GM21786 (cell line): Measurements from ENCODE around the gene EZR.

Source experiments
- ATAC-seq: cut with Tn5 transposase; IDR thresholded peaks from one replicate; pipeline ENCODE4 v1.9.1; 2021; ENCODE audit not compliant: unreplicated experiment

Gene EZR

DNA sequence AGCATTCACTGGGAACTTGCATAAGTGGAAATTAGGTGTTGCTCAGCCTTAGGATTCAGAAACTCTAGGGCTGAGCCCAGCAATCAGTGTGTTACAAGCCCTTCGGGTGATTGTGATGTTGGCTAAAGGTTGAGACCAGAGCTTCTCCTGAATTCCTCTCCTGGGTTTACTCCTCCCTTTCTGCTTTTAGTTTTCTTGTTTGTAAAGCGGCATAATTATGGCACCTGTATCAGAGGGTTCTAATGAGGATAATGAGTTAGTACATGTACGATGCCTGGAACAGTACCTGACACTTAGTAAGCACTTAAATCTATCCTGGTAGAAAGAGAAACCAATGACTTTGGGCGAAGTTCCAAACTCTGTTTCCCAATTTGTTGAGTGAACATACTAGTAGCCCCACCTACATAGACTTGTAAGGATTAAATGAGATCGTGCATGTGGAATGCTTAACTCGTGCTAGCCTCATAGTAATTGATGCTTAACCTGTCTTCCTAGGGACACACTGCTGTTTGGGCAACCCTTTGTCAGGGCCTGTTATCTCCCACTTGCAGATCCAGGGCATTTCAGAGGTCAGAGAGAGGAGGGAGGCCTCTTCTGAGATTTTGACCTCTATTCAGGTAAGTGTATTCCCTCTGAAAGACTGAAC is 932 bp upstream of the EZR start:
- ATAC-seq, result no peak

DNA sequence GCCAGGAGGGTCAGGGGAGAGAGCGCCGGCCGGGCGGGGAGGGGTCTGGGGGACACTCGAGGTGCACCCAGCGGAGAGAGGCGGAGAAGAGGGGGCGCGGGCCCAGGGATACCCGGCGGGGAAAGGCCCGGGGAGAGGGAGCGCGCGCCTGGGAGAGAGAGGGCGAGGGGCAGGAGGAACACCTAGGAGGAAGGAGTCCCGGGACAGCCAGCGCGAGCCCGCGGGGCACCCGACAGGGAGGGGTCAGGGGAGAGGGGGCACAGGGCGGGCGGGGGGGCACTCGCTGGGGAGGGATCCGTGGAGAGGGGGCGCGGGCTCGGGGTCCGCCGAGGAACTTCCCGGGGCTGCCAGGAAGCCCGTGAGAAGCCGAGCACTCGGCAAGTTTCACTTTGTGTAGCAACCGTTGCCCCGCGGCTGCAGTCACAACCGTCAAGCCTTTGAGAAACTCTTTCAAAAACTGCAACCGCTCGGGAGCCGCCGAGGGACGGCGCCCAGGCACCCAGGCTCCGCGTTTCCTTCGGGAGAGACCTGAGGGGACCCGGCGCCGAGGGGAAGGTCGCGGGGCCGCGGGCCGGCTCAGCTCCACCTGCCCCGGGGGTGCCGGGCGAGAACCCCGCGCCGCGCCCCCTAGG is 471 bp downstream of the EZR start:
- ATAC-seq, result peak; percentile 19

- peak; percentile 21 for ATAC-seq
Measured at GRCh38 chr6:158817728-158818580, 1.2 kb downstream of the EZR start.

DNA sequence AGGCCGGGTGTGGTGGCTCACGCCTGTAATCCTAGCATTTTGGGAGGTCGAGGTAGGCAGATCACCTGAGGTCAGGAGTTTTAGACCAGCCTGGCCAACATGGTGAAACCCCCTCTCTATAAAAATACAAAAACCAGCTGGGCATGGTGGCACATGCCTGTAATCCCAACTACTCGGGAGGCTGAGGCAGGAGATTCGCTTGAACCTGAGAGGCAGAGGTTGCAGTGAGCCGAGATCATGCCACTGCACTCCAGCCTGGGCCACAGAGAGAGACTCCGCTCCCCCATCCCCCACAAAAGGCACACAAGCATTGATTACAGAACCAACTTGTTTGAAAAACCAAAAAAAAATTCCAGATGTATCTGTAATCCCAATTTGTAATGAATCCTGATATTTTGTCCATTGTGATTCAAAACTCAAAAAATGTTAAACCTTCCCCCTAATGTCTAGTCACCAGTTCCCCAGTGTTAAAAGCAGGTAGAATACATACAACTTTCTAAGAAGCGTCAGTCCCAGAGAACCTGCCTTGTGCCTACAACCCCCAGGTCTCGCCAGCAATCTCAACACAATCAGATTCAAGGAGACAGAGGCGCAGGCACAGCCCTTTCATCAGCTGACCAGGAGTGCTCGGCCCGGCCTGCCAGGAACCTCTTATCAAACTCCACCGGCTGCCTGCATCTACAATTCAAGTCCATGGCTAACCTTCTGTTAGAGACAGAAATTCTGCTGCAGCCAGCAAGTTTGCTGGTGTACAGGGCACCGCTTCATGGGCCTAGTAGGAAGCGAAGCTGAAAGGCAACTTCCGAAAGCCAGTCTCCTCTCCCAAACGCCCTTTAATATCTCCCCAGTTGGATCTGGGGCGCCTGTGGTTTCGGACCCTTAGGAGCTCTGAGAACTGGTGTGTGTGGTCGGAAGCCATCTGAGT is 2.1 kb downstream of the EZR start:
- ATAC-seq, result no peak

GRCh38 chr6:158816329-158816728 is 2.8 kb downstream of the EZR start:
- peak; percentile 28 for ATAC-seq

GRCh38 chr6:158815907-158816306 is 3.3 kb downstream of the EZR start:
- no peak for ATAC-seq

GRCh38 chr6:158815379-158815724 is 3.8 kb downstream of the EZR start:
- ATAC-seq, result no peak

- ATAC-seq, result no peak
Measured at GRCh38 chr6:158813032-158813431, 6.1 kb downstream of the EZR start.

GRCh38 chr6:158812611-158813010 is 6.6 kb downstream of the EZR start:
- ATAC-seq, result no peak

GRCh38 chr6:158810155-158811095 is 8.7 kb downstream of the EZR start:
- ATAC-seq, result no peak

- peak; percentile 66 for ATAC-seq
Measured at GRCh38 chr6:158808941-158809678, 10.1 kb downstream of the EZR start.

- ATAC-seq, result no peak
Measured at GRCh38 chr6:158808442-158808833, 10.7 kb downstream of the EZR start.

- no peak for ATAC-seq
Measured at GRCh38 chr6:158807515-158808441, 11.4 kb downstream of the EZR start.

- ATAC-seq, result no peak
Measured at GRCh38 chr6:158805698-158806377, 13.3 kb downstream of the EZR start.

- ATAC-seq, result no peak
Measured at GRCh38 chr6:158804207-158804606, 15.0 kb downstream of the EZR start.

- ATAC-seq, result peak; percentile 60
Measured at GRCh38 chr6:158803733-158804143, 15.4 kb downstream of the EZR start.

- ATAC-seq, result no peak
Measured at GRCh38 chr6:158801655-158802294, 17.4 kb downstream of the EZR start.
